ENCODE results near the gene GNG7.
"Not testable (repeated sequence)": the region's sequence is repeated elsewhere in the genome, so short reads cannot be mapped to it uniquely, and the experiment has no call there.

GNG7 gene

DNA sequence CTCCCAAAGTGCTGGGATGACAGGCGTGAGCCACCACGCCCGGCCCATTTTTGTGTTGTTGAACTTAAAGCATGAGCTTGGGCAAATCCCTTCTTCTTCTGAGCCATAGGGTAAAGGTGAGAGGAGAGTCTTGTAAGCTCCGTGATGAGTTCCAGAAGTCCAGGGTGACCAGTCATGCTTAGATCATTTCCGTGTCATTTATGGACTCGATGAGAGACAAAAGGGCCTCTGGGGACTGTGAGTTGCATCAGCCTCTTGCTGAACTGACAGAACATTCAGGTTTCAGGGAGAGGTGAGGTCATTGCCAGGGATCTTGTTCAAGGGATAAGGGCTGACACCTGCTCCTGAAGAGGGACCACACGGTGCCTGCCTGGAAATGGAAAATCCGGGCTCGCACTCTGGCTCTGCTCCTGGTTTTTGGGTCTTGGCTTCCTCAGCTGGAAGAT lies 173.0 kb downstream of the GNG7 start:
- DNase-seq = no peak

DNA sequence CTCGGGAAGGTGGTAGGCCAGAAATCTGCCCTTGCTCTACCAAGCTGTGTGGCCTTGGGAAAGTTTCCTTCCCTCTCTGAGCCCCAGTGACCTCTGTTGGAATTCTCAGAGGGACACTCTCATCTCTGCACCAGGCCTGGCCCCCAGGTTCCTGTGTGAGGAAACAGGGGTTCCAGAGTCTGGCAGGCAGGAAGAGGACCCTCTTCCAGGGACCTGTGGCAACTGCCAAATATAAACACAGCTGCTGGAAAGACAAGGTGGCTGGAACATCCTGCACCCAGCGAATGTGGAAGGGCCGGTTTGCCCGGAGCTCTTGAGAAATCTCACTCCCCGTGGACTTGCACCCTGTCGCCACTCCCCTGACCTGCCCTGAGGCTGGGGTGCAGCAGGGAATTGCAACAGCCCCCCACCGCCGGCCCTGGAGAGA lies 173.8 kb downstream of the GNG7 start:
- no peak for DNase-seq

DNA sequence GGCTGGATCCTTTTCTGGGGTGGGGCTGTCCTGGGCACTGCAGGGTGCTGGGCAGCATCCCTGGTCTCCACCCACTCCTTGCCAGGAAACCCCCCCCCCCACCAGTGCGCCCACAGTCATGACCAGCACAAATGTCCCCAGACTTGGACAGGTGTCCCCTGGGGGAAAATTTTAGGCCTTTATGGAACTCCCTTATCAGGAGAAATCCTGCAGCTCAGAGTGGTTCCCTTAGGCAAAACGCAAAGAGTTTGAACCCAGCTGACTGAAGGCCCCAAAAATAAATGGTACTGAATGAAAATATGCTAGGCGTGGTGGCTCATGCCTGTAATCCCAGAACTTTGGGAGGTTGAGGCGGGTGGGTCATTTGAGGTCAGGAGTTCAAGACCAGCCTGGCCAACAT lies 174.8 kb downstream of the GNG7 start:
- DNase-seq = no peak

DNA sequence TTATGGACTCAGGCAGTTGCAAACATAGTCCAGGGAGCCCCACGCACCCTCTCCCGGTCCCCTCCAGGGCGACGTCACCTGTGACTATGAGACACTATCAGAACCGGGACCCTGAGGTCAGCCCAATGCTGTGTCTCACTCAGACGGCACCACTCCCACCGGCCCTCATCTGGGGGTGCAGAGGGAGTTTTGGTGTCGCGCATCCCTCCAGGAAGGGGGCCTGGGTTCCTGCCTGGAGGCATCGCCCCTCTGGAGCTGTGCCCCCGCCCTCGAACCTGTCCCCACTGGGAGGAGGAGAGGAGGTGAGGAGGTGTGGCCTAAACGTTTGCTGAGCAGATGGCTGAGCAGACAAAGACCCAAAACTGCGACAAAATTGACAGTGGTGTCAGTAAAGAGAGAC lies 175.3 kb downstream of the GNG7 start:
- DNase-seq = no peak

DNA sequence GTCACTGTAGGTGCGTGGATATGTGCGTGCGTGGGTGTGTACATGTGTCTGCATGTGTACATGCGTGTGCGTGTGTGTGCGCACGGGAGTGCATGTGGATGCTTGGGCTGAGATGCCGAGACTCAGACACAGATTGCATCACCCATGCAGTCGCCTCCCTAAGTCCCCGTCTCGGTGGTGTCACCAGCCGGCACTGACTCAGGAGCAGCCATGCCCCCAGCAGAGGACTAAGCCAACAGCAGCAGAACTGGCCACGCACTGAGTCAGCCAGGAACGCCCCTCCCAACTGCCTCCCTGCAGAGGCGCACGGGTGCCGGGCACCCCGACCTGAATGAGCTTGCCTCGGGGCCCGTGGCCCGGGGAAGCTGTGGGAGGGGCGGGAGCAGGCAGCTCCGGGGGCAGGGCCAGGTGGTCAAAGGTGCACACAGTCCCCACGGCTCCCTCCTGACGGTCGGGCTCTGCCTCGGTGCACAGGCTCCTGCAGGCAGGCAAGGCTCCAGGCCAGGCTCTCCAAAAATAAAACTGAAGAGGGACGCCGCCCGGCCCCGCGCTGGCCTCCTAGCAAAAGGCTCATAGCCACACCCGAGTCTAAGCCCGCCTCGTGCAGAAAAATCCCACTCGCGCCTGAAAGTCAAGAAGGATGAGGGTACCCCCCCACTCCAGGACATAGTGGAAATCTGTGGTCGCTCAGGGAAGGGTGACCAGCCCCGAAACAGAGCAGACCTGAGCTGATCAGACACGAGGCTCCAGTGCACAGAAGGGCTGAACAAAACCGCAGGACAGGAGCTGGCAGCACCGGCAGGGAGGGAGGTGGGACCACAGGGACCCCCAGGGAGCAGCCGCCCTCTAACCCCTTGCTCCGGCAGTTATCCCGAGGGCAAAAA lies 177.4 kb downstream of the GNG7 start:
- DNase-seq = no peak

DNA sequence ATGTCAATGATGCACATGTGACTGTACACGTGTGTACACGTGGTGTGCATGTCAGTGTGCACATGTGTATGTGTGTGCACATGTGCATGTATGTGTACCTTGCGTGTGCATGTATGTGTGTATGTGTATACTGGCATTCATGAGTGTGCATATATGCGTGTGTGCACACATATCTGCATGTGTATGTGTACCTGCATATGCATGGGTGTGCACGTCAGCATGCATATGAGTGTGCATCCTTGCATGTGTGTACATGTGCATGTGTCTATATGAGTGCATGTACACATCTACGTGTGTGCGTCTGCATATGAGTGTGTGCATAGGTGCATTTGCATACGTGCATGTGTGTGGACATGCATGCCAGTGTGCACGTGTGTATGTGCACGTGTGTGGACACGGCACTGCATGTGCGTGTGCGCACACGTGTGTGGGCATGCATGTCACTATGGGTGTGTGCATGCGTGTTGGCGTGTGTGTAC lies 178.1 kb downstream of the GNG7 start:
- no peak for DNase-seq

DNA sequence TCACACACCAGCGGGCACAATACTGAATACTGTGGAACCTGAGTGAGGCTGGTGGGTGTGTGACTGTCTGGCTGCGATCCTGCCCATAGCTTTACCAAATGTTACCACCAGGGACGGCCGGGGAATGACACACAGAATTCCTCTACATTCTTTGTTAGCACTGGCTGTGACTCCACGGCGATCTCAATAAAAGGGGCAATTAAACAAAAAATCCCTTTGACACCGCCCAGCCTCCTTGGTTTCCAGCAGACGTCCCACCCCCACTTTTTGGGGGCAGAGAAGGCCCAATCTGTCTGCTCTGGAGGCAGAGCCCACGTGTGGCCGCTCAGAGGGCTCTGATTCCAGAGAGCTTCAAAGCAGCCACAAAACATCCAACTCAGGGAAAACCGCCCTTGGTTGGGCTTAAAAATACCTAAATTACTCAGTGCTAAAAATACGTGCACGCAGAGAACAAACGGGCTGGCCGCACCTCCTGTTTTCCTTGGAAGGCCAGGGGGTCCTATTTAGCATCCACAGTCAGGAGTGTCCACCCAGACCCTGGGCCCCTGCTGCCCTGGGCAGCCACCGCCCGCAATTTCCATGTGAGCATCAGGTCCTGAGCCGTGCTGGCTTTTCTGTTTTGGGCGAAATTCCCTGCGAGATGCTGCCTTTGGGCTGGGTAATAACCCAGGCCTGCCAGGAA lies 178.7 kb downstream of the GNG7 start:
- DNase-seq = no peak

DNA sequence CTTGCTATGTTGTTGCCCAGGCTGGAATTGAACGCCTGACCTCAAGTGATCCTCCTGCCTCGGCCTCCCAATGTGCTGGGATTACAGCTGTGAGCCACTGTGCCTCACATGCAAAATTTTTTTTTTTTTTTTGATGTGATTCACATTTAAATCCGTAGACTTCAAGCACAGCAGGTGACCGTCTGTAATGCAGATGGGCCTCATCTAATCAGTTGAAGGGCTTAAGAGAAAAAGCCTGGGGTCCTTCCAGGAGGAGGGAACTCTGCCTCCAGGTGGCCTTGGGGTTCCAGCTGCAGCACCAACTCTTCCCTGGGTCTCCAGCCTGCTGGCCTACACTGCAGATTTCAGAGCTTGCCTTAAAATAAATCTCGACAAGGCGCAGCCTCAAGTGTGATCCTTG lies 183.0 kb downstream of the GNG7 start:
- DNase-seq = no peak

DNA sequence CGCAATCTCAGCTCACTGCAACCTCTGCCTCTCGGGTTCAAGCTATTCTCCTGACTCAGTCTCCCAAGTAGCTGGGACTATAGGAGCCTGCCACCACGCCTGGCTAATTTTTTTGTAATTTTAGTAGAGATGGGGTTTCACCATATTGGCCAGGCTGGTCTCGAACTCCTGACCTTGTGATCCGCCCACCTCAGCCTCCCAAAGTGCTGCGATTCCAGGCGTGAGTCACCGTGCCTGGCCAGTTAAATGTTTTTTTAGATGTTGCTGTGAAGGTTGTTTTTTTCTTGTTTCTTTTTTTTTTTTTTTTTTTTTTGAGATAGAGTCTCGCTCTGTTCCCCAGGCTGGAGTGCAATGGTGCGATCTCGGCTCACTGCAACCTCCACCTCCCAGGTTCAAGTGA lies 183.6 kb downstream of the GNG7 start:
- DNase-seq = not testable (repeated sequence)

DNA sequence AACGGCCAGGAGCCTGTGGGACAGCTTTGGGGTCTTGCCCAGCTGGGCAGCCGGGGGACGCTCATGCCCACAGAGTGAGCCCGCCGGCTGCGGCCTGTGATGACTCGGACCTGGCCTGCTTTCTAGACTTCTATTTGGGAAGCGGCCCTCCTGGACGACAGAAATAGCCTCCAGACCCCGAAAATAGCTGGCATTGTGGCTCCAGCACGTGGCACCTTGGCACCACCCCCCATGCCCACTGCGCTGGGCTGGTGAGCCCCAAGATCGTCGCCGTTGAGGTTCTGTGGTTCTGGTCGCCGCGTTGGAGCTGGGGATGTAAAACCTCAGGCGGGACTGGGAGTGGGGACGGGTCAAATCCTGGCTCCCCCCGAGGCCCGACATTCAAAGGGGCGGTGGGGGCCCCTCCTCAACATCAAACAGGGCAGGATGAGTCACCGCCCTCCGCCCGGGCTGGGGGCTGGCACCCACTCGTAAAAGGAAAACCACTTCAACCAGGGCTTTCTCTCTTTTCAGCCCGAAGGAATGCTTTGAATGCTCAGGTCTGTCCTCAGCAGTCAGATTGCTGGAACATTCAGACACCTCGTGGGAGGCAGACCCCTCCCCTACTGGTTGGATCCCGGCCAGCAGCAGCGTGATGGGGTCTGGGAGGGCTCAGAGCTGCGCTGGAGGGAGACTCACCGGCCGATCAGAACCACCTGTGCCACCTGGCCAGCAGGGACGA lies 184.5 kb downstream of the GNG7 start:
- DNase-seq = no peak

DNA sequence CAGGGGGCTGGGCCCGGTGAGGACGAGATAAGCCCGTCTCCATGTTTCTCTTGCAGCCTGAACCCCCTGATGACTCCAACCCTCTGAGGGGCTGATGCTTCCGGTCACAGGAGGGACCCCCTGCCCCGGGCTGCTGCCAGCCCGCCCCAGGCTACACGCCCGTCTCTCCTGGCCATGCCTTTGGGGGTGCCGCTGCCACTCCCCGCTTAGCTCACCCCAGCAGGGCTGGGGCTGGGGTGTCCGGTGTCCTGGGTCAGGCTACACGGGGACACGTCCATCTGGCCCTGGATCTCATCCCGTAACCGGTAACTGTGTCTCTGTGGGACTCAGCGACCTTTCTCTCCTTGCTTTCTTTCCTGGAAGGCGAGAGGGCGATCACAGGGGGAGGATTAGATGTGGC lies 185.8 kb downstream of the GNG7 start:
- DNase-seq = no peak

DNA sequence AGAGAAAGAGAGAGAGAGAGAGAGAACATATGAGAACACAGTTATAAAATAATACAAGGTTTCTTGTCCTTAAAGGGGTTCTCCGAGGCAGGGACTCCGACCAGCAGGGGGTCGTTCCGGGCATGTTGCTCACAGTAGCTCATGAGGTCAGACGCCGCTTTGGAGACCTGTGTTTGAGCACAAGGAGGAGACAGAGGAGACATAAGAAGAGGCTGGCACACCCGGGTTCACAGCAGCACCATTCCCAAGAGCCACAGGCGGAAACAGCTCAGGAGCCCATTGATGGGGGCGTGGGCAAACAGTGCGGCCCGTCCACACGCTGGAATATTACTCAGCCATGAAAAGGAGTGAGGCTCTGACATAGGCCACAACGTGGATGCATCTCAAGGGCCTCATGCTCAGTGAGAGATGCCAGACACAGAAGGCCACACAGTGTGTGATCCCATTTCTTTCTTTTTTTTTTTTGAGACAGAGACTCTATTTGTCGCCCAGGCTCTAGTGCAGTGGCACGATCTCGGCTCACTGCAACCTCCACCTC lies 187.4 kb downstream of the GNG7 start:
- DNase-seq = no peak

DNA sequence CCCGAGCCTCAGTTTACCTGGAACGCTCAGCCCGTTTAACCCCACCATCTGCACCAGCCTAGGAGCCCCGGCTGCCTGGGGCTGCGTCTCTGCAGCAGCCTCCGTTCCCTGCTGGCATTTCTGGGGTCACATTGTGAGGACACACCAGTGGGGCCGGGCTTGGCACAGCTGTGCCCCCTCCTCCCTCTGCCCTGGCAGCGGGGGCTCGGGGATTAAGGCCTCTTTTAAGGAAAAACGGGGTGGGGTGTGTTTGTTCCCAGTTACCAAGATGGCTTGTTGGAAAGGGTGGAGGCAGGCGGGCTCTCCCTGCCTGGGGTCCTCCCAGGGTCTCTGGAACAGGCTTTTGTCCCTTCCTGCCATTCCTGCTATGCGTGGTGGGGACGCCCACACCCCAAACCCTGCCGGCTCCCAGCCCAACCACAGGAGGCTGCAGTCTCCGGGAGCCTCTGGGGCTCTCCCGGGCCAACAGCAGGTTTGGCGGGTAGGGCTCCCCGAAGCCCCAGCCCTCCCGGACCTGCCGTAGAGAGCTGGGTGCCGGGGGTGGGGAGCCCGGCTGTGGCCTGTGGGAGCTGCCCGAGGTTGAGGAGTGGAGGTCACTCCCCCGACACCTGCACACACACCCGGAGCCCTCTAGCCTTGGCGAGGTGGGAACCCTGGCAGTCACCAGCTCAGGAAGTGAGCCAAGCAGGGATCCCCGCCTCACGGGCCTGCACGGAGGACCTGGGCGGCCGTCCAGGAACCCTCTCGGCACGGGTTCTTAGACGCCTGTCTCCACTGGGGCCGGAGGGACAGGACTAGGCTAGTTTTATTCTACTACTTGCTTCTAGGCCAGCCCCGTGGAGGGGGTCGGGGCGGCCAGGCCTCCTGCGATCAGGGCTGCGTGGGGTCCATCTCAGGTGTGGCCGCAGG lies 189.7 kb downstream of the GNG7 start:
- no peak for DNase-seq

DNA sequence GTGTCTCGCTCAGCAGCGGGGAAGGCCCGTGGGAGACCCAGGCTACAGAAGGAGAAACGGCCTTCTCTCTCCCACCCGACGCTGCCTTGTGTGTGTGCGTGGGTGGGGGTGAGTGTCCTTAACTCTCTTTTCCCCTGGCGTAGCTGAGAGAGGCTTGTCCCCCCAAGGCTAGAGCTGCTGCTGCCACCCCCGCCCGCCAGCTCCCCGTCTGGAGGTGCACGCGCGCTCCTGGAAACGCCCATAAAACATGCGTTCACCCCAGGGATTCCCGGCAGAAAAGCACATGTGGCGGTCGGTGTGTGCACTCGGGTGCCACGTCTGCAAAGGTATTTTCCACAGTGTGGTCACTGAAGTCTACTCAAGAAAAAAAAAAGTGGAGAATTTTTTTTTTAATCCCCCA lies 190.5 kb downstream of the GNG7 start:
- no peak for DNase-seq

DNA sequence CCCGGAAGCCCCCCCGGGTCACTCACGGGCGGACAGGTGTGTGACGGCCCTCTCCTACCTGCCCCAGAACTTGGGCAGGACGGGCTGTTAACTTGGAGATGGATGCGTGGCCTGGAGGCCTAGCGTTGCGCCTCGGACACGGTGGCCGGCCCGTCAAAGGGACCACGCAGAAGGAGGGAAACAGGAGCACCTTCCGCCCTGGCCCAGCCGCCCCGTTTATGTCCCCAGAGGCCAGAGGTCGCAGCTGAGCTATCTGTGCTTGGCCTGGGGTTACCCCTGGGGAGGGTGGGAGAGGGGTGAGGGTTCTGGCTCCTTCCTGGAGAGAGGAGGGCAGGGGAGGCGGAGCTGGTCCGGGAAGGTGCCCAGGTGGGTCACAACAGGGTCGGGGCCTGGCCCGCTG lies 190.9 kb downstream of the GNG7 start:
- no peak for DNase-seq

DNA sequence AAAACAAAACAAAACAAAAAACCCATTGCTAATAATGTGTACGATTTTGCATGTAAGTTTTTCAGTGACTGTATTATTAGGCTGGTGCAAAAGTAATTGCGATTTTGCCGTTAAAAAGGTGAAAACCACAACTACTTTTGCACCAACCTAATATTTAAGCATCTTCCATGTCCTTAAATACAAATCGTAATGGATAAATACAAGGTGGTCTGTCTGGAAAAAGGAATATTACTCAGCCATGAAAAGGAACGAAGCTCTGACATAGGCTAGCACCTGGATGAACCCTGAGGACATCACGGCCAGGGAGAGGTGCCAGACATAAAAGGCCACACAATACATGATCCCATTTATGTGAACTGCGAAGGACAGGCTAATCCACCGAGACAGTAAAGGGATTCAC lies 193.4 kb downstream of the GNG7 start:
- DNase-seq = no peak

DNA sequence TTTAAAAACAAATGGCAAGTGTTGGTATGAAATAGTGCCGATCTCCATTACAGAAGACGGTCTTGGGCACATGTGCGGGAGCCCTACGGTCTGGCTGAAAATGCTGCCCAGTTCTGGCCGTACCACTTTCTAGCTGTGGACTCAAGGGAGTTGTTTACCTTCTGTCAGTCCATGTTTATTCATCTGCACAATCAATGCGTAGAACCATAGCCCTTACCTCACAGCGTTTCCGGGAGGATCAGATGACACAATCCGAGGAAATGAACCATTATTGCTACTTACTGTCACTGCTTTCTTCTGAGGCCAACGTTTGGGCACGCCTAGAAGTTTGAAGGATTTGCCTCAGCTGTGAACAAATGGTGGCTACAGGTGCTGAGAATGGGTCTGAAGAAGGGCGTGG lies 195.4 kb downstream of the GNG7 start:
- DNase-seq = no peak

DNA sequence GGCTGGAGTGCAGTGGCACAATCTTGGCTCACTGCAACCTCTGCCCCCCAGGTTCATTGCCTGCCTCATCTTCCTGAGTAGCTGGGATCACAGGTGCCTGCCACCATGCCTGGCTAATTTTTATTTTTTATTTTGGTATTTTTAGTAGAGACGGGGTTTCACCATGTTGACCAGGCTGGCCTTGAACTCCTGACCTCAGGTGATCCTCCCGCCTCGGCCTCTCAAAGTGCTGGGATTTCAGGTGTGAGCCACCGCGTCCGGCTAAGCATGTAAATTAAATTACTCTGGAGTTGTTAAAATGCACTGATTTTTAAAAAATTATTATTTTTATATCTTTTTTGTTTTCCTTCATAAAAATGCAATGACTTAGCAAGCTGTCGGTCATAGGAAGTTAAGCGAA lies 195.8 kb downstream of the GNG7 start:
- not testable (repeated sequence) for DNase-seq

DNA sequence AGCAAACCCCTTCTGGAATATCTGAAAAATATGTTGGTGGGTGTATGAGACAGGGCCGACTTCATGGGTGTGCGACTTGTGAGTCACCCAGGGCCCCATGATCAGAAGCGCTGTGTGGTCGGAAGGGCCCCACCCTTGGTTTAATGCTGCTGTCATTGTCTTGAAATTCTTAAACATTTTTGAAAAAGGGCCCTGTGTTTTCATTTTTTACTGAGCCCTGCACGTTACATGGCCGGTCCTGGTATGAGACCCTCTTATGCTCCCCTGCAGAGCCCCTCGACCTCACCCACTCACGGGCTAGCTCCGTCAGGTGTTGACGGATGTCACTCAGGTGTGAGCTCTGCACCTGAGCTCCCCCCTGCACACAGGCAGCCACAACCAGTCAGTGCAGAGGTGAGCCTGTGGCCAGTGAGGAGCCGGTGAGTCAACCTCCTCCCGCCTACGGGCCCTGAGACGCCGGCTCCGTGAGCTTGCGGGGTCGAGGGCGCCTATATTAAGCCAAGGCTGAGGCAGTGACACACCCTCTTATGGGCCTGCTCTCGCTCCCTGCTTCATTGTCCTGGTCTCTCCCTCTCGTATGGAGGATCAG lies 198.9 kb downstream of the GNG7 start:
- DNase-seq = no peak

DNA sequence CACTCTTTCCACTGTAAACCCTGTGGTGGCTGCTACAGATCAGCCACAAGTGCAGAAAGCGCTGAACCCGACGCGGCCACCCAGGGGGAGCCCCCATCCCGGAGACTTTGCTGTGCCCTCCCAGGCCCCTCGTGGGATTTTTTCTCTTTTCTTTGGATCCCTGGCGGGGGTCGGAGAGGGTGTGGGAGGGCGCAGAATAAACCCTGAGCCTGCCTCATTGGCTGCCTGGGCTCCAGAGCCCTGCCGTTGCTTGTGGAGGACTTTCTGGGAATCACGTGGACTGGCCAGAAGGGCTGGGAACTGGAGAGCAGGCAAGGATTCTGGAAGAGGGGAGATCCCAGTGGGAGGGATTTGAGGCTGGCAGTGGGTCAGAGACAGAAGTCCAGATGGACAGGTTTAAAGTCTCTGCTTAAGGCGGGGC lies 201.6 kb downstream of the GNG7 start:
- DNase-seq = peak; percentile 71

DNA sequence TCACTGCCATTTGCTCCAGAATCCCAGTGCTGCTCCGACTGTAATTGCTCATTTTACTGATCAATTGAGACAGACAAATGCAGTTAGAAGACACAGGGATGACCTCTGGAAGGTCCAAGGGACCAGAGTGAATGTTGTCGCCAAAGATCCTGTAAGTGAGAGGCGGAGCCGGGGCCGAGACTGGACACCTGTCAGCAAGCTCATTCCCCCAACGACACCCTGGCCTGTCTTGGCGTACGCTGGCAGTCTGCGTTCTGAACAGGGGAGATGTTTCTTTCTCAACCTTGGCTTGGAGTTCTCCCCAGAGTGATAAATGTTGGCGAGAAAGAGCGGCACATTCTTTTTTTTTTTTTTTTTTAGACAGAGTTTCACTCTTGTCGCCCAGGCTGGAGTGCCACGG lies 202.3 kb downstream of the GNG7 start:
- DNase-seq = no peak

DNA sequence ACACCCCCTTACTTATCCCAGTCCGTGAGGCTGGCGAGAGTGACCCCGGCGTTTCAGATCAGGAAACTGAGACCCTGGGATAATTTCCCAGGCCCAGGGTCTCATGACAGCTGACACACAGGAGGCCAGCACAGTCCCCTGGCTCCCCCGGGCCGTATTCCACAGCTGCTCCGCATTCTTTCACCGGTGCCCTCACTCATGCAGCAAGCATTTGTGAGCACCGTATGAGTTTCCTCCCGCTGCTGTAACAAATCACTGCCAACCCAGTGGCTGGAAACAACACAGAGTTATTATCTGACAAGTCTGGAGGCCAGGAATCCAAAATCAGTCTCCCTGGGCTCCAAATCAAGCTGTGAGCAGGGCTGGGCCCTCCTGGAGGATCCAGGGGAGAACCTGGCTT lies 205.3 kb downstream of the GNG7 start:
- no peak for DNase-seq
